Gastrocnemius medialis (tissue), 4 donors: ENCODE data around the gene TAF7L. TPM values are rescaled to one million over a fixed set of nuclear protein-coding genes. Genes with fewer than 3 reads are reported as not detected.

ENCODE experiments used
- ATAC-seq, 2 donors: fragments of 150-250 bp; one replicate each; pipeline ENCODE4 v1.9.1; 2016
- DNase-seq, 2 donors: peaks; one replicate each; pipeline ENCODE4 v3.0.0-alpha.2; 2019
- H3K27ac ChIP-seq, 4 donors: fragments of 200-600 bp; sonication (generic); 1 replicate in 1 of 4; 2 replicates in 3 of 4; pipeline ENCODE4 v1.5.1; 2016 to 2018; ENCODE audit warnings: mild to moderate bottlenecking in 2 of 4, moderate library complexity in 1 of 4
- H3K27me3 ChIP-seq, 3 donors: fragments of 200-600 bp; sonication (generic) in 2 of 3; 1 replicate in 1 of 3; 2 replicates in 2 of 3; pipeline versions ENCODE4 v1.5.1 to v1.6.0; 2016 to 2019; ENCODE audit warnings: mild to moderate bottlenecking in 1 of 3, moderate library complexity in 1 of 3
- H3K36me3 ChIP-seq, 2 donors: fragments of 200-600 bp; sonication (generic) in 1 of 2; one replicate each; pipeline ENCODE4 v1.5.1; 2017 to 2018
- H3K4me1 ChIP-seq, 2 donors: fragments of 200-600 bp; sonication (generic) in 1 of 2; one replicate each; pipeline ENCODE4 v1.5.1; 2016 to 2017; ENCODE audit warnings: mild to moderate bottlenecking in 2 of 2
- H3K4me3 ChIP-seq, 4 donors: fragments of 200-600 bp; sonication (generic) in 3 of 4; 1 replicate in 1 of 4; 2 replicates in 3 of 4; pipeline ENCODE4 v1.5.1; 2016 to 2019; ENCODE audit warnings: mild to moderate bottlenecking in 2 of 4
- H3K9me3 ChIP-seq, 3 donors: fragments of 200-600 bp; sonication (generic) in 2 of 3; 1 replicate in 1 of 3; 2 replicates in 2 of 3; pipeline ENCODE4 v1.5.1; 2016 to 2019
- POLR2A ChIP-seq, 2 donors: fragments of 450-650 bp; IDR thresholded peaks; one replicate each; pipeline ENCODE4 v1.6.1; 2017; ENCODE audit warnings: antibody characterized with exemption in 2 of 2, mild to moderate bottlenecking in 2 of 2, moderate library complexity in 2 of 2
- in situ Hi-C, 4 donors: fragments of 200-750 bp; cut with MboI; loops; one replicate each; pipeline versions ENCODE4 v1.15.0 to v1.8.0; 2017; ENCODE audit warnings: low sequenced_read_pairs in 4 of 4
- intact Hi-C: fragments of 100-400 bp; cut with DNase I; formaldehyde crosslinking; loops from one replicate; pipeline ENCODE4 v1.15.1; 2023; ENCODE audit warnings: low total_unique reads
- total RNA-seq, 4 donors: library from RNA; depleted of rRNA; stranded (reverse); fragments of >200 nt; gene quantifications; one replicate each; pipeline versions ENCODE4 v1.1.0 to v1.2.3, GENCODE V29; 2016
- TF ChIP-seq, protein P1 (sequence below), 5 experiments: fragments of 450-650 bp in 3 of 5; fragments of 200-600 bp in 2 of 5; sonication (generic) in 2 of 5; IDR thresholded peaks in 4 of 5; conservative IDR thresholded peaks in 1 of 5; 1 replicate in 4 of 5; 2 replicates in 1 of 5; pipeline ENCODE4 v1.5.1; 2016 to 2019; ENCODE audit warnings: antibody characterized with exemption in 5 of 5, mild to moderate bottlenecking in 3 of 5, moderate library complexity in 3 of 5

TAF7L gene
- total RNA-seq, 4 donors from 2014 or later = not detected

- H3K36me3 ChIP-seq = no peaks in the 10 kb centered on the region
- H3K27me3 ChIP-seq = no peaks in the 10 kb centered on the region
- H3K4me1 ChIP-seq = no peaks in the 10 kb centered on the region
- H3K4me3 ChIP-seq = no peak overlapping the region
- TF ChIP-seq POLR2A (IDR thresholded peaks at IDR 0.05) = no peak
- TF ChIP-seq, protein P1, sequence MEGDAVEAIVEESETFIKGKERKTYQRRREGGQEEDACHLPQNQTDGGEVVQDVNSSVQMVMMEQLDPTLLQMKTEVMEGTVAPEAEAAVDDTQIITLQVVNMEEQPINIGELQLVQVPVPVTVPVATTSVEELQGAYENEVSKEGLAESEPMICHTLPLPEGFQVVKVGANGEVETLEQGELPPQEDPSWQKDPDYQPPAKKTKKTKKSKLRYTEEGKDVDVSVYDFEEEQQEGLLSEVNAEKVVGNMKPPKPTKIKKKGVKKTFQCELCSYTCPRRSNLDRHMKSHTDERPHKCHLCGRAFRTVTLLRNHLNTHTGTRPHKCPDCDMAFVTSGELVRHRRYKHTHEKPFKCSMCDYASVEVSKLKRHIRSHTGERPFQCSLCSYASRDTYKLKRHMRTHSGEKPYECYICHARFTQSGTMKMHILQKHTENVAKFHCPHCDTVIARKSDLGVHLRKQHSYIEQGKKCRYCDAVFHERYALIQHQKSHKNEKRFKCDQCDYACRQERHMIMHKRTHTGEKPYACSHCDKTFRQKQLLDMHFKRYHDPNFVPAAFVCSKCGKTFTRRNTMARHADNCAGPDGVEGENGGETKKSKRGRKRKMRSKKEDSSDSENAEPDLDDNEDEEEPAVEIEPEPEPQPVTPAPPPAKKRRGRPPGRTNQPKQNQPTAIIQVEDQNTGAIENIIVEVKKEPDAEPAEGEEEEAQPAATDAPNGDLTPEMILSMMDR (IDR thresholded peaks at IDR 0.05 in 4 of 5, conservative IDR thresholded peaks at IDR 0.05 in 1 of 5) = no peak
- H3K9me3 ChIP-seq = no peaks in the 10 kb centered on the region
- ATAC-seq (no peak), DNase-seq (no peak)
- intact Hi-C loops = no loop called here
- no peak overlapping the region for H3K27ac ChIP-seq
- in situ Hi-C loops = no loop called here
Measured at GRCh38 chrX:101229170-101229569, 62.0 kb downstream of the TAF7L start.

DNA sequence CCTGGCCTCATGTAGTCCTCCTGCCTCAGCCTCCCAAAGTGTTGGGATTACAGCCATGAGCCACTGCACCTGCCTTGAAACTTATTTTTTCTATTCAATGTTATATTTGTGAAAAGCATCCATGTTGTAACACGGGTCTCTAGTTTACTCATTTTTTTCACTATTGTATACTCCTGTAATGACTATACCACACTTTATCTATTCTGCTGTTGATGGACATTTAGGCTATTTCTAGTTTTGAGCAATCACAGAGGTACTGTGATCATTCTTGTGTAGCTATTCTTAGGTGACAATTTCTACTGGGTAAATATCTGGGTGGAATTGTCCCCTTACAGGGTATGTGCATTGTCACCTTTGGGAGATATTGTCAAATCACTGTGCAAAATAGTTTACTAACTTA is 67.9 kb downstream of the TAF7L start:
- ATAC-seq = no peak
- no peak overlapping the region for H3K4me3 ChIP-seq
- intact Hi-C loops = no loop called here
- no peaks in the 10 kb centered on the region for H3K9me3 ChIP-seq
- TF ChIP-seq, protein P1 (IDR thresholded peaks at IDR 0.05 in 4 of 5, conservative IDR thresholded peaks at IDR 0.05 in 1 of 5) = no peak
- TF ChIP-seq POLR2A (IDR thresholded peaks at IDR 0.05) = no peak
- no peaks in the 10 kb centered on the region for H3K4me1 ChIP-seq
- no peak overlapping the region for H3K27ac ChIP-seq
- H3K27me3 ChIP-seq = no peaks in the 10 kb centered on the region
- in situ Hi-C loops = no loop called here
- no peak for DNase-seq
- H3K36me3 ChIP-seq = no peaks in the 10 kb centered on the region

DNA sequence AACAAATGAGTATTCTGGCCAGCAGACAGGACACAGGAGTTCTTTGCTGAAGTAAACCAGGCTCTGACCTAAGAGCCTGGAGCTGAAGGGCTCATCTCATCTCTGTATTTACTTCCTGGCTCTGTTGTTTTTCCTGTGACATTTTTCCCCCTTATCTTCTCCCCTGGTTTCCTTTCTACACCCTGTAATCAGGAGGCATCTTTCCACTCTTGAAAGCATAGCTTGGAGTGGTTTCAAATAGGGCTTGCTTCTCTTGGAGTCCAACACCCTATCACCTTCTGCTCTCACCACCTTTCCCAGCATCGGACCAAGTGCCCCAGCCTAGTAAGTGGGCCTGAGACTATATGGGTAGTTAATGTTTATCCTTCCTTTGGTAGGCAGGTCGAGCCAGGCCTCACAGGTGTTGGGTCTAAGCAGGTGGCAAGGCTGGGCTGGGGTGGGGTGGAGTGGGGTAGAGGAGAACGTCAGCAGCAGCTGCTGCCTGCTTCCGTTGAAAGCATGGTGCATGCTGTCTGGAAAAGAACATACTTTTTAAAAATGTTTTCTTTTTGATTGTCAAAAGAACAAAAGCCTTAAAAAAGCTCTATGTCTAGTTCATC is 70.4 kb downstream of the TAF7L start:
- DNase-seq (no peak), ATAC-seq (no peak)
- H3K36me3 ChIP-seq = no peaks in the 10 kb centered on the region
- no peaks in the 10 kb centered on the region for H3K27me3 ChIP-seq
- H3K9me3 ChIP-seq = no peaks in the 10 kb centered on the region
- H3K27ac ChIP-seq = no peak overlapping the region
- H3K4me3 ChIP-seq = no peak overlapping the region
- TF ChIP-seq POLR2A (IDR thresholded peaks at IDR 0.05) = no peak
- TF ChIP-seq, protein P1 (IDR thresholded peaks at IDR 0.05 in 4 of 5, conservative IDR thresholded peaks at IDR 0.05 in 1 of 5) = no peak
- intact Hi-C loops = no loop called here
- in situ Hi-C loops = no loop called here
- H3K4me1 ChIP-seq = no peaks in the 10 kb centered on the region

DNA sequence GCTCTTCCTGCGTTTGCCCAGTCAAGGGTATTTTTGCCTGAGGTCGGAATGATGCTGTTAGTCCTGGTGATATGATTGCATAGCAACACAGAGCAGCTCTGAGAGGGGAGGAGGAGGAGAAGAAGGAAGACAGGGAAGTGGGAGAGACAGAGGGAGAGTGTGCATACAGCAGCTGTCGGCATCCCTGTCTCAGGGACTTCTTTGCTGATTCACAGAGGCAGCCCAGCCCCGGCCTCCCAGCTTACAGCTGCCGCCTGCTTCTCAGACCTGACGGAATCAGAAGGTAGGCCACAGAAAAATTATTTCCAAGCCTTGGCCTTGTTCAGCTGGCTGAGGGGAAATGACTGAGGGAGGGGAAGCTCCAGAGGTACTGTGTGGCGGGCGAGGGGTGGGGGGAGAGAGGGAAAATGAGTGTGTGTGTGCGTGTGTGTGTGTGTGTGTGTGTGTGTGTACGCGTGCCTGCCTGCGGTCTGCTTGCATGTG is 71.2 kb downstream of the TAF7L start:
- H3K27ac ChIP-seq = no peak overlapping the region
- ATAC-seq (no peak), DNase-seq (no peak)
- H3K36me3 ChIP-seq = no peaks in the 10 kb centered on the region
- in situ Hi-C loops = no loop called here
- no peaks in the 10 kb centered on the region for H3K27me3 ChIP-seq
- no peaks in the 10 kb centered on the region for H3K9me3 ChIP-seq
- H3K4me1 ChIP-seq = no peaks in the 10 kb centered on the region
- no peak overlapping the region for H3K4me3 ChIP-seq
- intact Hi-C loops = no loop called here
- TF ChIP-seq POLR2A (IDR thresholded peaks at IDR 0.05) = no peak
- TF ChIP-seq, protein P1 (IDR thresholded peaks at IDR 0.05 in 4 of 5, conservative IDR thresholded peaks at IDR 0.05 in 1 of 5) = no peak
